Transverse colon (tissue), 3 donors: ENCODE data around the gene PALS2.

Experiments
- CTCF ChIP-seq, 5 experiments: fragments of 200-600 bp in 3 of 5; fragments of 450-650 bp in 2 of 5; sonication (generic) in 3 of 5; IDR thresholded peaks; 1 replicate in 2 of 5; 2 replicates in 3 of 5; pipeline ENCODE4 v1.5.1; 2016 to 2017; ENCODE audit warnings: antibody characterized with exemption in 5 of 5, inconsistent platforms in 3 of 5, mild to moderate bottlenecking in 2 of 5, moderate library complexity in 1 of 5
- EP300 ChIP-seq: sonication (generic); formaldehyde crosslinking; IDR thresholded peaks from one replicate; pipeline ENCODE4 v1.6.1; 2017; ENCODE audit warnings: antibody characterized with exemption, low read depth
- POLR2A ChIP-seq: fragments of 450-650 bp; IDR thresholded peaks from one replicate; pipeline ENCODE4 v1.6.1; 2016; ENCODE audit warnings: antibody characterized with exemption, mild to moderate bottlenecking, moderate library complexity

GRCh38 chr7:24573554-24574338, 494 bp downstream of the PALS2 start:
- TF ChIP-seq CTCF (IDR thresholded peaks at IDR 0.05) = no peak
- no peak for TF ChIP-seq EP300
- no peak for TF ChIP-seq POLR2A
